GM12801 (cell line): Measurements from ENCODE around the gene TWF2.

ENCODE experiments used
- CTCF ChIP-seq: IDR thresholded peaks from one replicate; pipeline ENCODE4 v1.5.1; 2011; ENCODE audit warnings: control low read depth; ENCODE audit not compliant: insufficient read length; ENCODE audit errors: extremely low read depth

TWF2 gene

GRCh38 chr3:52278510-52279069, 39.6 kb upstream of the TWF2 start, which contains the start of gene WDR82:
Gene WDR82 (minus strand): TSS chr3:52278649. CDS start chr3:52278361, 288 bp downstream.
- TF ChIP-seq CTCF = no peak

GRCh38 chr3:52277972-52278509, 39.1 kb upstream of the TWF2 start:
- no peak for TF ChIP-seq CTCF

GRCh38 chr3:52277071-52277964, 38.4 kb upstream of the TWF2 start:
- TF ChIP-seq CTCF = no peak

GRCh38 chr3:52272831-52273230, 33.9 kb upstream of the TWF2 start:
- TF ChIP-seq CTCF = no peak

- TF ChIP-seq CTCF = no peak
Measured at GRCh38 chr3:52270252-52270754, 31.3 kb upstream of the TWF2 start.

- TF ChIP-seq CTCF = no peak
Measured at GRCh38 chr3:52269776-52270175, 30.8 kb upstream of the TWF2 start.

- TF ChIP-seq CTCF = no peak
Measured at GRCh38 chr3:52268036-52268435, 29.1 kb upstream of the TWF2 start.
